Breast epithelium (tissue), 3 donors: ENCODE measurements around the gene KLK7.

Experiments
- POLR2A ChIP-seq: fragments of 450-650 bp; IDR thresholded peaks from one replicate; pipeline ENCODE4 v1.6.1; 2016; ENCODE audit warnings: antibody characterized with exemption, mild to moderate bottlenecking, moderate library complexity
- TF ChIP-seq, protein P1 (sequence below), 3 donors: fragments of 450-650 bp; IDR thresholded peaks; one replicate each; pipeline ENCODE4 v1.5.1; 2016 to 2017; ENCODE audit warnings: antibody characterized with exemption in 3 of 3, mild to moderate bottlenecking in 3 of 3, moderate library complexity in 3 of 3

DNA sequence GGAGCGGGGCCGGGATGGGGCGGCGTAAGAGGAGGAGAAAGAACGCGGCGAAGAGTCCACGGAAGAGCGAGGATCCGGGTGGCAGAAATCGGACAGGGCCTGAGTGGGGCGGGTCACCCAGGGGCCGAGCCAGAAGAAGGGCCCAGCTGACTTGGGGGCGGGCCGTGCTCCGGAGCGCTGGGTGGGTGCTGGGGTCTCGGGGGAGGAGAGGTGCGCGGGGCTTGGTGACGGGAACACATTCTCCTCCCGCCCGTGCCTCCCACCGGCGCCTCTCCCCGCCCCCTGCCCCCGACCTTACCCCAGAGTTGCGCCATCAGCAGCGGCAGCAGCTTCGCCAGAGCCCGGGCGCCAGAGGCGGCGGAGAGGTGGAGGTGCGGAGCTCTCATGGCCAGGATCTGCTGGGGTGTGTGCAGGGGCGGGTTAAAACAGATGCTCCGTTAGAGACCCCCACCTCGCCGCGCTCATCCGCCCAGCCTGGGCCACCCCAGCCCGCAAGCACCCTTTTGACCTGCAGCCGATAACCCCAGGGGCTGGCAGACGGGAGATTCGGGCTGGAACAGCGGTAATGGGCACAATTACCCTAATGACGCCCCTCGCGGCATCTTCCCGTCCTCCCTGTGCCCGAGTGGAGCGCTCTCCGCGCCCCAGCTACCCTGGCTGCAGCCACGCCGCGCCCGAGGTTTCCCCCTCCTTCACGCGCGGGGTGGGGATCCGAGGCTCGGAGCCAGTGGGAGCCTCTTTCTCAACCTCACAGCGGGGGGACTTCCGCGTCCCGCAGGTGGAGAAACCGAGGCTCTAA lies 35.2 kb upstream of the KLK7 start:
- TF ChIP-seq POLR2A, result no peak
- TF ChIP-seq, protein P1, sequence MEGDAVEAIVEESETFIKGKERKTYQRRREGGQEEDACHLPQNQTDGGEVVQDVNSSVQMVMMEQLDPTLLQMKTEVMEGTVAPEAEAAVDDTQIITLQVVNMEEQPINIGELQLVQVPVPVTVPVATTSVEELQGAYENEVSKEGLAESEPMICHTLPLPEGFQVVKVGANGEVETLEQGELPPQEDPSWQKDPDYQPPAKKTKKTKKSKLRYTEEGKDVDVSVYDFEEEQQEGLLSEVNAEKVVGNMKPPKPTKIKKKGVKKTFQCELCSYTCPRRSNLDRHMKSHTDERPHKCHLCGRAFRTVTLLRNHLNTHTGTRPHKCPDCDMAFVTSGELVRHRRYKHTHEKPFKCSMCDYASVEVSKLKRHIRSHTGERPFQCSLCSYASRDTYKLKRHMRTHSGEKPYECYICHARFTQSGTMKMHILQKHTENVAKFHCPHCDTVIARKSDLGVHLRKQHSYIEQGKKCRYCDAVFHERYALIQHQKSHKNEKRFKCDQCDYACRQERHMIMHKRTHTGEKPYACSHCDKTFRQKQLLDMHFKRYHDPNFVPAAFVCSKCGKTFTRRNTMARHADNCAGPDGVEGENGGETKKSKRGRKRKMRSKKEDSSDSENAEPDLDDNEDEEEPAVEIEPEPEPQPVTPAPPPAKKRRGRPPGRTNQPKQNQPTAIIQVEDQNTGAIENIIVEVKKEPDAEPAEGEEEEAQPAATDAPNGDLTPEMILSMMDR (IDR thresholded peaks at IDR 0.05), result no peak
